Right ventricle myocardium superior (tissue), 1 donor: ENCODE measurements around the gene ST6GAL2. TPM values are rescaled to one million over a fixed set of nuclear protein-coding genes. Genes with fewer than 3 reads are reported as not detected.

ENCODE experiments used
- ATAC-seq: fragments of 200-7000 bp; cut with Tn5 transposase; one replicate; pipeline ENCODE4 v1.9.1; 2020; ENCODE audit warnings: mild to moderate bottlenecking; ENCODE audit not compliant: poor library complexity
- DNase-seq: peaks from one replicate; pipeline ENCODE4 v3.0.0-alpha.2; 2020
- intact Hi-C: fragments of 100-400 bp; cut with DNase I; formaldehyde crosslinking; loops from one replicate; pipeline ENCODE4 v1.11.2; 2022
- total RNA-seq: library from RNA; stranded (reverse); fragmentation: NEBNext Ultra II Directional; extraction: Animal tissue kit (Norgen Biotek cat#: 25700); gene quantifications from one replicate; pipeline ENCODE4 v1.2.1, GENCODE V29; 2021
- donor health status: DM: no; HTN: yes; CAD: no; lungs with severe emphysema.

ST6GAL2 gene
- total RNA-seq, 1 donor from 2014 or later: not detected

DNA sequence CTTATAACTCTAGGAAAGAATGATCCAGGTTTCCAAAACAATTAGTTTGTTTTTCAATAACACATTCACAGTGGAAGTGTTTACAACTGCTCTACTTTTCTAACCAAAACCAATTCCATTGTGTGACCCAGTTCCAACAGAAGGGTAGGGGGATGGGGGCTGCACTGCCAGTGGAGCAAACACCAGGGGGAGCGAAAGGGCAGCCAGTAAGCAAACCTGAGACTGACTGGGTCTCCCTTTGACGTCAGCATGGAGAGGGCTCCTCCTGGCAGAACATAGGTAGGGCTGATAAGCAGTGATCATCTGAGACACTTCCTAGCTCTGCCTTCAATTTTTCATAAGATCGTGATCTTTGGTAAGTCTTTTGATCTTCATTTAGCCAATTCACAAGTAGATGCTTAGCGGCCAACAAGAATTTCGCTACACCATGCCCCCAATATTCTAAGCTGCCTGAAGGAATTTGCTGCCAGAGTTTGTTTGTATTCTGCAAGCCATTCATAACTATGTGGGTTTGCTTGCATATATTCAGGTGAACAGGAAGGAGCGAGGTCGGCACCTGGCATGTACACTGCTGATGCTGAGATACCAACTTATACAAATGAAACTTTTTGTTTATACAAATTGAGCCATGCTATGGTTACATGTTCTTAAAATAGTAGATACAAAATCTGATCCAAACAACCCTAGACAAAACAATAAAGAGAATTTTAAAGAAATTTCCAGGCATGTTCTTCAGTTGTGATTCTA, 45.9 kb downstream of the ST6GAL2 start:
- no peak for DNase-seq
- no peak for ATAC-seq
- intact Hi-C loops: no loop called here

DNA sequence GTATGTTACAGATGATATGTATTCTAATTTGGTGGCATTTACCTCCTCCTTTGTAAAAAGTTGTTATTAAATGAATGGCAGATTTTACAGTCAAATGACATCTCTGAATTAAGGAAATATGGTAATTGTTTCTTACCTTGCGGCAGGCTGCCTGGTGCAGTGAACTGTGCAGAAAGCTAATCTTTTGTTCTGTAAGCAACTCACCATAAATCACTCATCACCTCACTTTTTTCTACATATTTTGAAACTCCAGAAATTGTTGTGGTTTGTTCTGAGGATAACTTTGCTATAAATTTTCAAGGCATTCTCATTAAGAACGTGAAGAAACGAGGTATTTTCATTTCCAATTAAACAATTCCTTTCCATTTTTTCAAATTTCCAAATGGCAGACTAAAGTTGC, 52.7 kb downstream of the ST6GAL2 start:
- DNase-seq (no peak), ATAC-seq (no peak)
- intact Hi-C loops: no loop called here

GRCh38 chr2:106831816-106832569, 54.0 kb downstream of the ST6GAL2 start:
- ATAC-seq (no peak), DNase-seq (no peak)
- intact Hi-C loops: no loop called here

DNA sequence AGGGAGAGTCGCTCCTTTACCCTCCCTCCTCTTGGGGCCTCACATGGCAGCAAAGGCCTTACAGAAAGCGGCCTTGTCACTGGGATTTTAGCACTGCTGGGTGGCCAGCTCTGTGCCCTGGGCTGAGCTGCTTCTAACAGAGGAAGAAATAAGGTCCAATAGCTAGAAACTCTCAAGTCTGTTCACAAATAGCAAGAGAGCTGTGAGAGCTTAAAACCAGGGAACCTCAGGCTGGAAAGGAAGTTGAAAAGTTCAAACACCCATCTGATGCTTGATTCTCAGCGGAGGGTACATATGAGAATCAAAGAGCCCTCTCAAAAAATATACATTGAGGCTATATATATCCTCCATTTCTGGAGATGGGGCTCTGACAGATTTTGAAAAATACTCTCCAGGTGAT, 54.7 kb downstream of the ST6GAL2 start:
- ATAC-seq (no peak), DNase-seq (no peak)
- intact Hi-C loops: no loop called here

DNA sequence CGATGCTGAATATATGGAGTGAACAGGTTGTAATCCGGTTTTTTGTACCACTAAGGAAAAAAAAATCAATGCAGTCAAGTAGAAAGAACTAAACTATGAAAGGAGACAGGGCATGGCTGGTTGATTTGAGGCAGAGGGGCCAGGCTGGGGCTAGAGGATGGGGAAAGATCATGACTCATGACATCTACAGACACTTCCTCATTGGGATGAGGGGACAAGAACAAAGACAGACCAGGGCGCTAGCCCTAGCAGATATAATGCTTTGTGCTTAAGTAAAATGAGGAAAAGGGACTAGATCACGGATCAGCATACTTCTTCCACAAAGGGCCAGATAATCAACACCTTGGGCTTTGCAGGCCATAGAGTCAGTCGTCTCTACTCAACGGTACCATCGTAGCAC, 55.8 kb downstream of the ST6GAL2 start:
- DNase-seq (no peak), ATAC-seq (no peak)
- intact Hi-C loops: no loop called here

GRCh38 chr2:106828119-106828518, 57.8 kb downstream of the ST6GAL2 start:
- no peak for ATAC-seq
- intact Hi-C loops: no loop called here
- DNase-seq: no peak

- DNase-seq (no peak), ATAC-seq (no peak)
- intact Hi-C loops: no loop called here
These were observed 58.8 kb downstream of the ST6GAL2 start for GRCh38 chr2:106827158-106827557.

GRCh38 chr2:106825161-106825560, 60.8 kb downstream of the ST6GAL2 start:
- DNase-seq (no peak), ATAC-seq (no peak)
- intact Hi-C loops: no loop called here

DNA sequence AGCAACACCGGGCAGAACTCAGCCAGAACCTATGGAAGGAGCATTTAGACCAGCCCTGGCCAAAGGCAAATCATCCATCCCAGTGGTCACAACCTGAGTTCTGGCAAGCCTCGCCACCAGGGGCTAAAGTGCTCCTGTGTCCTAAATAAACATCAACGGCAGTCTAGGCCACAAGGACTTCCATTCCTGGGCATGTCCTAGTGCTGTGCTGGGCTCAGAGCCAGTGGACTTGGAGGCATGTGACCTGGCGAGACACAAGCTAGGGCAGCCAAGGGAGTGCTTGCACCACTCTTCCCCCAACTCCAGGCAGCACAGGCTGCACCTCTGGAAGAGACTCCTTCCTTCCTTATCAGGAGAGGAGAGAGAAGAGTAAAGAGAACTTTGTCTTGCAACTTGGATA, 69.0 kb downstream of the ST6GAL2 start:
- intact Hi-C loops: no loop called here
- ATAC-seq: peak; percentile 71
- DNase-seq: peak; percentile 67

GRCh38 chr2:106812841-106813240, 73.1 kb downstream of the ST6GAL2 start:
- DNase-seq (no peak), ATAC-seq (no peak)
- intact Hi-C loops: no loop called here

GRCh38 chr2:106812383-106812782, 73.6 kb downstream of the ST6GAL2 start:
- intact Hi-C loops: no loop called here
- no peak for DNase-seq

GRCh38 chr2:106805716-106806115, 80.3 kb downstream of the ST6GAL2 start:
- DNase-seq: no peak
- ATAC-seq: no peak

More at GRCh38 chr2:106812383-106812782, 73.6 kb downstream of the ST6GAL2 start:
- peak; percentile 64 for ATAC-seq

GRCh38 chr2:106804161-106804560, 81.8 kb downstream of the ST6GAL2 start:
- intact Hi-C loops: no loop called here
- no peak for ATAC-seq

More at GRCh38 chr2:106805716-106806115, 80.3 kb downstream of the ST6GAL2 start:
- intact Hi-C loops: no loop called here

GRCh38 chr2:106800976-106801655, 84.9 kb downstream of the ST6GAL2 start:
- ATAC-seq (no peak), DNase-seq (no peak)
- intact Hi-C loops: no loop called here

More at GRCh38 chr2:106804161-106804560, 81.8 kb downstream of the ST6GAL2 start:
- DNase-seq: no peak

GRCh38 chr2:106800180-106800579, 85.8 kb downstream of the ST6GAL2 start:
- DNase-seq (no peak), ATAC-seq (no peak)
- intact Hi-C loops: no loop called here

DNA sequence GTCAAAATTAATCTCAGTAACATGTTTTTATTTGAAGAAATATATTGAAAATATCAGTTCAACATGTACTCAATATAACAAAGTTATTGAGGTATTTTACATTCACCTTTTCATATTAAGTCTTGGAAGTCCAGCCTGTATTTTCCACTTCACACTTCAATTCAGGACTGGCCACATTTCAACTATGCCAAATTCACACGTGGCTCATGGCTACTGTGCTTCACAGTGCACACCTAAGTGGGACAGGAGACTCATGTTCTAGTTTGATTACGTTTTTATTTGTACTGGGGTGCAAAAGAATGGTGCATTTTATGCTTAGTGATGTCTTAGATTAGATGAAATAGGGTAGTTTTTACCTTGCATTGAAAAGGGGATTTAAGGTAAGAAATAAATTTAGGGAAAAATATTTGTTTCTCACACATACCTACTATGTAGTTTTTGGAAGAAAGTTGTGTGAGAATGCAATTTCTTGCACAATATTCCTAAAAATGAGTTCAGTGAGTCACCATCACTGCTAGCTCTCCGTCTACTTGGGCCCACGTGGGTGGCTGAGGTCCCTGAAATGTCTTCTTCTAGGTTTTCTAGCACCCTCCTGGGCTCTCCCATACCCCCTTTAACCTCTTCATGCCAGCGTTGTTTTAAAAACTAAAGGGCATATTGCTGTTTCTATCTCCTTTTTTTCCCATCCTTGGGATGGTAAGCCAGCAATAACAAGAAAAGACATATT, 87.0 kb downstream of the ST6GAL2 start:
- intact Hi-C loops: no loop called here
- ATAC-seq: no peak
- no peak for DNase-seq

- intact Hi-C loops: no loop called here
- no peak for ATAC-seq
- no peak for DNase-seq
These were observed 88.5 kb downstream of the ST6GAL2 start for GRCh38 chr2:106797494-106797893.

- ATAC-seq (no peak), DNase-seq (no peak)
- intact Hi-C loops: no loop called here
These were observed 93.3 kb downstream of the ST6GAL2 start for GRCh38 chr2:106792671-106793070.

DNA sequence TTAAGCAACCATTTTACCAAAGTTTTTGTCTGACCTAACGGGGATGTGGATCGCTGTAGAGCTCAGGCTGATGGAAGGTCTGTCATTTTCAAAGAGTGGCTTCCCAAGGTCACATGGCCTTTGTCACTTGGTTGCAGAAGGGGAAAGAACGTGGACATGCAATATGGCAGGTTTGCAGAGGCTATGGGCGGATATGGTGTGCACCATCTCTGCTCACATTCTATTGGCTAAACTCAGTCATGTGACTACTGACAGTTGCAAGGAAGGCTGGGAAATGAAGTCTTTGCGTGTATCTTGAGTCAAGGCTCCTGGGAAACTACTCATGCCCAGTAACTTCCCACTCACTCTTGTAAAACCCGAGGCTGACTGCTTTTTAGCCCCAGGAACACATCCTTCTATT, 96.8 kb downstream of the ST6GAL2 start:
- intact Hi-C loops: no loop called here
- no peak for ATAC-seq
- no peak for DNase-seq
